Panc1 (cell line): ENCODE data around the gene KAT6B. TPM values are rescaled to one million over a fixed set of nuclear protein-coding genes. Genes with fewer than 3 reads are reported as not detected.

ENCODE experiments used
- ATAC-seq: fragments of 200-7000 bp; cut with Tn5 transposase; 2 replicates; pipeline ENCODE4 v1.9.1; 2020; ENCODE audit warnings: mild to moderate bottlenecking, moderate library complexity
- BruUV-seq: library from RNA; stranded (reverse); fragments of 400-500 nt; replicated peaks from 2 replicates; lab custom pipeline; 2021; lab: Mats Ljungman, UMichigan
- CTCF ChIA-PET: fragments of 300-600 bp; sonication (Branson Sonifier 250); formaldehyde crosslinking; loops from one replicate; lab custom pipeline; 2022; ENCODE audit warnings: antibody characterized with exemption; lab: Charles Lee
- POLR2A ChIA-PET: fragments of 300-600 bp; sonication (Branson Sonifier 250); formaldehyde crosslinking; loops from one replicate; lab custom pipeline; 2022; ENCODE audit warnings: antibody characterized with exemption; lab: Charles Lee
- DNase-seq: peaks from one replicate; pipeline ENCODE4 v3.0.0-alpha.2; 2010; ENCODE audit warnings: low read depth, low spot score
- H3K27ac ChIP-seq: 2 replicates; pipeline ENCODE4 v1.5.1; 2011; ENCODE audit warnings: mild to moderate bottlenecking, low read length, inconsistent platforms
- H3K27me3 ChIP-seq: fragments of 200-500 bp; sonication (Bioruptor generic); 2 replicates; pipeline ENCODE4 v1.6.0; 2014; ENCODE audit warnings: low read length, inconsistent platforms; ENCODE audit not compliant: control insufficient read depth, insufficient read depth
- H3K36me3 ChIP-seq: fragments of 200-500 bp; sonication (Bioruptor generic); 2 replicates; pipeline ENCODE4 v1.5.1; 2014; ENCODE audit warnings: inconsistent platforms, mild to moderate bottlenecking, low read length, moderate library complexity; ENCODE audit not compliant: control insufficient read depth, insufficient read depth
- H3K4me1 ChIP-seq: 2 replicates; pipeline ENCODE4 v1.5.1; 2011; ENCODE audit warnings: inconsistent platforms, mild to moderate bottlenecking, low read length, moderate library complexity; ENCODE audit not compliant: control insufficient read depth, insufficient read depth
- H3K4me3 ChIP-seq, 2 experiments: 2 replicates each; pipeline ENCODE4 v1.5.1; 2011 to 2012; ENCODE audit warnings: low read depth in 2 of 2, low read length in 2 of 2, mild to moderate bottlenecking in 2 of 2, inconsistent platforms in 1 of 2, moderate library complexity in 1 of 2
- H3K9me3 ChIP-seq: fragments of 200-500 bp; sonication (Bioruptor generic); 2 replicates; pipeline ENCODE4 v1.5.1; 2014; ENCODE audit warnings: low read depth, mild to moderate bottlenecking, inconsistent platforms, low read length, moderate library complexity; ENCODE audit not compliant: control insufficient read depth, insufficient read depth
- CTCF ChIP-seq: fragments of 450-650 bp; IDR thresholded peaks from 2 replicates; pipeline ENCODE4 v1.5.1; 2017; ENCODE audit warnings: mild to moderate bottlenecking
- POLR2AphosphoS5 ChIP-seq: IDR thresholded peaks from 2 replicates; pipeline ENCODE4 v1.6.1; 2012; ENCODE audit warnings: mild to moderate bottlenecking, low read depth, low read length, moderate library complexity
- REST ChIP-seq, 2 experiments: IDR thresholded peaks; 2 replicates each; pipeline ENCODE4 v1.6.1; 2011 to 2012; ENCODE audit warnings: low read depth in 2 of 2, control low read depth in 1 of 2, low read length in 1 of 2, mild to moderate bottlenecking in 1 of 2, moderate library complexity in 1 of 2; ENCODE audit not compliant: insufficient read depth in 1 of 2
- SIN3A ChIP-seq: IDR thresholded peaks from 2 replicates; pipeline ENCODE4 v1.6.1; 2012; ENCODE audit warnings: low read depth, mild to moderate bottlenecking, low read length, moderate library complexity, borderline replicate concordance; ENCODE audit not compliant: insufficient read depth
- TCF7L2 ChIP-seq: IDR thresholded peaks from 2 replicates; pipeline ENCODE4 v1.6.1; 2011; ENCODE audit warnings: mild to moderate bottlenecking, low read depth, low read length, inconsistent platforms
- in situ Hi-C: cut with HindIII; loops from 2 replicates; pipeline ENCODE4 v1.10.0; 2016; ENCODE audit warnings: low sequenced_read_pairs, low pct_unique_long_range_greater_than_20kb
- intact Hi-C: fragments of 100-400 bp; cut with micrococcal nuclease; formaldehyde crosslinking; loops from one replicate; pipeline ENCODE4 v1.10.0; 2022; ENCODE audit not compliant: unreplicated experiment
- total RNA-seq: library from RNA; stranded (reverse); gene quantifications from one replicate; pipeline ENCODE4 v1.2.1, GENCODE V29; 2021; ENCODE audit not compliant: unreplicated experiment

KAT6B gene
- total RNA-seq, 1 experiment from 2014 or later: 31.1 TPM

GRCh38 chr10:74881253-74881884 is 55.0 kb downstream of the KAT6B start:
- DNase-seq: no peak
- no TSS peak for BruUV-seq
- no peak overlapping the region for H3K27ac ChIP-seq
- TF ChIP-seq SIN3A (no peak), TCF7L2 (no peak), REST (IDR thresholded peaks at IDR 0.05; ENCODE audit: insufficient read depth in 1 of 2, low read depth in 2 of 2, low read length in 1 of 2) (no peak), CTCF (no peak), POLR2AphosphoS5 (no peak)
- ChIA-PET CTCF (no interaction called here), POLR2A (no interaction called here)
- H3K27me3 ChIP-seq: no peaks in the 10 kb centered on the region
- no peaks in the 10 kb centered on the region for H3K36me3 ChIP-seq
- H3K9me3 ChIP-seq: no peaks in the 10 kb centered on the region
- in situ Hi-C loops: no loop called here
- no peak overlapping the region for H3K4me3 ChIP-seq
- intact Hi-C loops: no loop called here
- H3K4me1 ChIP-seq: no peaks in the 10 kb centered on the region
- no peak for ATAC-seq

GRCh38 chr10:74882427-74882826 is 56.0 kb downstream of the KAT6B start:
- intact Hi-C loops: no loop called here
- Histone ChIP-seq H3K27ac (no peak overlapping the region), H3K9me3 (no peaks in the 10 kb centered on the region), H3K4me3 (no peak overlapping the region), H3K27me3 (no peaks in the 10 kb centered on the region), H3K36me3 (no peaks in the 10 kb centered on the region), H3K4me1 (no peaks in the 10 kb centered on the region)
- POLR2A ChIA-PET: no interaction called here
- in situ Hi-C loops: no loop called here
- ATAC-seq: no peak
- no peak for TF ChIP-seq SIN3A
- no peak for TF ChIP-seq TCF7L2
- TF ChIP-seq REST (IDR thresholded peaks at IDR 0.05; ENCODE audit: insufficient read depth in 1 of 2, low read depth in 2 of 2, low read length in 1 of 2): no peak
- no peak for TF ChIP-seq CTCF
- BruUV-seq: no TSS peak
- CTCF ChIA-PET: no interaction called here
- DNase-seq: no peak
